Activated CD4-positive, alpha-beta memory T cell treated with anti-CD3 and anti-CD28 coated beads, Interleukin-2, amount 10 ng/mL, durations not matched to agents 7 days and 5 days (primary cell): ENCODE data around the gene LTBP1. TPM values are rescaled to one million over a fixed set of nuclear protein-coding genes. Genes with fewer than 3 reads are reported as not detected.

Source experiments
- CTCF ChIA-PET: fragments of 350-600 bp; sonication (Branson Sonifier 250); formaldehyde crosslinking; loops from one replicate; lab custom pipeline; 2021; ENCODE audit warnings: antibody characterized with exemption, inconsistent platforms; lab: Charles Lee
- POLR2A ChIA-PET: fragments of 350-600 bp; sonication (Branson Sonifier 250); formaldehyde crosslinking; loops from one replicate; lab custom pipeline; 2021; ENCODE audit warnings: antibody characterized with exemption; lab: Charles Lee
- DNase-seq: peaks from one replicate; pipeline ENCODE4 v3.0.0-alpha.2; 2020
- H3K27ac Mint-ChIP-seq: one replicate; pipeline ENCODE4 v1.8.0; 2021; ENCODE audit warnings: mild to moderate bottlenecking, mixed read lengths
- H3K27me3 Mint-ChIP-seq: one replicate; pipeline ENCODE4 v1.8.0; 2021; ENCODE audit warnings: mixed read lengths
- H3K36me3 Mint-ChIP-seq: one replicate; pipeline ENCODE4 v1.8.0; 2021; ENCODE audit warnings: low read depth, mixed read lengths
- H3K4me1 Mint-ChIP-seq: one replicate; pipeline ENCODE4 v1.8.0; 2021; ENCODE audit warnings: mixed read lengths
- H3K4me3 Mint-ChIP-seq: one replicate; pipeline ENCODE4 v1.8.0; 2021; ENCODE audit warnings: mild to moderate bottlenecking, mixed read lengths
- H3K9me3 Mint-ChIP-seq: one replicate; pipeline ENCODE4 v1.8.0; 2021; ENCODE audit warnings: mixed read lengths
- total RNA-seq, 2 experiments: library from RNA; stranded (reverse); gene quantifications; one replicate each; pipeline ENCODE4 v1.2.3, GENCODE V29; 2021

The LTBP1 gene
- total RNA-seq, 2 experiments from 2014 or later = 0.33 to 0.35 TPM

DNA sequence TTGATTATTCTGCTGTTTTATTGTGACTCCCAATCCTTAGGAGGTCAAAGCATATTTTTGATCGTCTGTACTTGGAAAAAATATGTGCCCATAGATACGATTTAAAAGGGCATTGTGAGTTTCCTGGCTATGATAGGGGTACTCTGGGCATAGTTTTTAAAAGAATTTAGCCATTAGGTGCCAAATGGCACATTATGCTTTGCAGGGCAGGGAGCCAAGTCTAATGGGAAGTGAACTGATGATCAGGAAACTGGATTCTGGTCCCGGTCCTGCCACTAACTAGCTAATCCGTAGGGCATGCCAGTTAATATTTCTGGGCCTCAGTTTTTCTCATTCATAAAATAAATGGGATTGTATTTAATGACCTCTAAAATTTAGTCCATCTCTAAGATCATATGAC is 189.3 kb downstream of the LTBP1 start:
- ChIA-PET POLR2A (no interaction called here), CTCF (no interaction called here)
- Mint-ChIP-seq H3K27ac (no peak overlapping the region), H3K27me3 (peaks cover 20% of the 10 kb centered on the region), H3K4me1 (peaks cover 3% of the 10 kb centered on the region), H3K36me3 (no peaks in the 10 kb centered on the region), H3K4me3 (no peak overlapping the region), H3K9me3 (no peaks in the 10 kb centered on the region)
- DNase-seq = no peak

- Mint-ChIP-seq H3K9me3 (no peaks in the 10 kb centered on the region), H3K36me3 (no peaks in the 10 kb centered on the region), H3K27ac (no peak overlapping the region), H3K27me3 (peaks cover 20% of the 10 kb centered on the region), H3K4me3 (no peak overlapping the region), H3K4me1 (peaks cover 3% of the 10 kb centered on the region)
- DNase-seq = no peak
- ChIA-PET POLR2A (no interaction called here), CTCF (interaction anchor here (0.6 kb wide), 1 partner anchor 243 kb away, joined by 3 read pairs; no protein-coding TSS in a partner anchor)
Measured at GRCh38 chr2:33136566-33136965, 189.8 kb downstream of the LTBP1 start.

DNA sequence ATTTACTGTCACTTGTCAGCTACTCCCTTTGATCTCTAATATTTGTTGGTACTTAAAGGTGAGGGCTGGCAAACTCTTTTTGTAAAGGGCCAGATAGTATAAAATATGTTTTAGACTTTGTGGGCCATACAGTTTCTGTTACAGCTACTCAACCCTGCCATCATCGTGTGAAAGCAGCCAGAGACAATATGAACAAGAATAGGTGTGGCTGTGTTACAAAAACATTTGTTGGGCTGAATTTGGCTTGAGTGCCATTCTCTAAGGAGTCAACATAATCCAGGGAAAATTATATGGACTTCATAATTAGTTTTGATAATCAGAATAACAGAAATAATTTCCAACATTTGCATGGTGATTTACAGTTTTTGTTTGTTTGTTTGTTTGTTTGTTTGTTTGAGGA is 190.6 kb downstream of the LTBP1 start:
- DNase-seq = no peak
- peaks cover 3% of the 10 kb centered on the region for H3K4me1 Mint-ChIP-seq
- no peak overlapping the region for H3K27ac Mint-ChIP-seq
- CTCF ChIA-PET = interaction anchor here (0.6 kb wide), 1 partner anchor 242 kb away, joined by 3 read pairs; no protein-coding TSS in a partner anchor
- no peaks in the 10 kb centered on the region for H3K9me3 Mint-ChIP-seq
- no peaks in the 10 kb centered on the region for H3K36me3 Mint-ChIP-seq
- peaks cover 20% of the 10 kb centered on the region for H3K27me3 Mint-ChIP-seq
- H3K4me3 Mint-ChIP-seq = no peak overlapping the region
- POLR2A ChIA-PET = no interaction called here

- no peak for DNase-seq
- H3K36me3 Mint-ChIP-seq = no peaks in the 10 kb centered on the region
- no peak overlapping the region for H3K4me3 Mint-ChIP-seq
- no peaks in the 10 kb centered on the region for H3K9me3 Mint-ChIP-seq
- peaks cover 3% of the 10 kb centered on the region for H3K4me1 Mint-ChIP-seq
- no peak overlapping the region for H3K27ac Mint-ChIP-seq
- POLR2A ChIA-PET = no interaction called here
- CTCF ChIA-PET = no interaction called here
- H3K27me3 Mint-ChIP-seq = peaks cover 18% of the 10 kb centered on the region
Measured at GRCh38 chr2:33139949-33140348, 193.2 kb downstream of the LTBP1 start.

DNA sequence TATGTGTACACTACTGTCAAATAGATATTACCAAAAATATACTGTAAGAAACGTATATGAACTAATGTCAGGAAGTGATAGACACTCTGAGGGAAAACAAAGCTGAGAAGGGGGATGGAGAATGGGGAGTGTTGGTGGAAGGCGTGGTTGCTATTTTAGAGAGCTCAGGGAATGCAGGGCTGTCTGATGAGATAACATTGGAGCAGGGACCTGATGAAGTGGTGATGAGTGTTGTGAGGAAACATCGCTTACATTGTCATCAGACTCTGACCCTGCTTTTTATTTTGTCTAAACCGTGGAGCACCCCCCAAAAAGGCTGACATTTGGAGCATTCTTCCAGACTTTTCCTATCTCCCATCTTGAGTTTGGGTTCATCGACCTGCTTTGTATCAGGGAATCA is 194.7 kb downstream of the LTBP1 start:
- Mint-ChIP-seq H3K4me3 (no peak overlapping the region), H3K4me1 (peaks cover 3% of the 10 kb centered on the region), H3K27ac (no peak overlapping the region), H3K36me3 (no peaks in the 10 kb centered on the region), H3K27me3 (peaks cover 21% of the 10 kb centered on the region), H3K9me3 (no peaks in the 10 kb centered on the region)
- ChIA-PET POLR2A (no interaction called here), CTCF (no interaction called here)
- DNase-seq = no peak

DNA sequence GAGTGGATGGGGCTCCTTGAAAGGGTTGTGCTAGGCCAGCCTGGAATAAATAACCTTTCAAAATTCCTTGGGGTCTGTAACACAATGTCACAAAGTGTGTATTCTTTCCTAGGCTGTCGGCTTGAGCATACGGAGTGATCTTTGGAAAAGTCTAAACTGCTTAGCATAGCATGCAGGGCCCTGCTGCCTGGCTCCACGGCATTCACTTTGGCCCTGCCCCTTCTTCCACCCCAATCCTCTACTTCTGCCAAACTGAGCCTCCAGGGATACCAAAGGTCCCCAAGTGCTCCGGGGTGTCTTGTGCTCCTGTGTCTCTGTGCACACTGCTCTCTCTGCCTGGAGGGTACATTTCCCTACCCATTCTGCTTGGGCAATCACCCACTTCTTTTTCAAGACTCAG is 196.1 kb downstream of the LTBP1 start:
- DNase-seq = no peak
- Mint-ChIP-seq H3K4me3 (no peak overlapping the region), H3K9me3 (no peaks in the 10 kb centered on the region), H3K27me3 (peaks cover 23% of the 10 kb centered on the region), H3K4me1 (no peaks in the 10 kb centered on the region), H3K36me3 (no peaks in the 10 kb centered on the region), H3K27ac (no peak overlapping the region)
- ChIA-PET CTCF (interaction anchor here (1.2 kb wide), 1 partner anchor 17 kb away, joined by 4 read pairs; no protein-coding TSS in a partner anchor), POLR2A (no interaction called here)

GRCh38 chr2:33144243-33144642 is 197.5 kb downstream of the LTBP1 start:
- H3K9me3 Mint-ChIP-seq = no peaks in the 10 kb centered on the region
- H3K27ac Mint-ChIP-seq = no peak overlapping the region
- no peaks in the 10 kb centered on the region for H3K4me1 Mint-ChIP-seq
- POLR2A ChIA-PET = no interaction called here
- CTCF ChIA-PET = interaction anchor here (1.2 kb wide), 1 partner anchor 15 kb away, joined by 4 read pairs; no protein-coding TSS in a partner anchor
- no peaks in the 10 kb centered on the region for H3K36me3 Mint-ChIP-seq
- no peak for DNase-seq
- H3K27me3 Mint-ChIP-seq = peaks cover 21% of the 10 kb centered on the region
- no peak overlapping the region for H3K4me3 Mint-ChIP-seq

DNA sequence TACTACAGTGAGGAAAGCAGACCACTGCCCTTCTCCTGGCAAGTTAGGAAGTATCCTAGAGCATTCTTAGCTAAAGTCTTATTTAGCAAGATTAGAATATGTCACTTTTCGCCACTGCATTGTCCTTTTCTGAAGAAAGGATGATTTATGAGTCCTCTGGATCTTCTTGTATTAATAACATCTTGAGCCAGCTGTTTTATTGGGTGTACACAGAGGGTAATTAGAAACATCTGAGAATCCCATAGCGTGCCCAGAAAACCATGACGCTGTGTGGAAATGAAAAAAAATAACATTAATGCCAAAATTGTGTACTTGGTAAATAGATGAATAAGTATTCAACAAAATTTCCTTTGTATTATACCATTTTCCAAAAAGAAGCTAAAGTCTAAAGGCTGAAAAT is 198.7 kb downstream of the LTBP1 start:
- POLR2A ChIA-PET = no interaction called here
- CTCF ChIA-PET = no interaction called here
- H3K4me1 Mint-ChIP-seq = no peaks in the 10 kb centered on the region
- no peaks in the 10 kb centered on the region for H3K9me3 Mint-ChIP-seq
- H3K36me3 Mint-ChIP-seq = no peaks in the 10 kb centered on the region
- H3K27me3 Mint-ChIP-seq = peaks cover 17% of the 10 kb centered on the region
- no peak for DNase-seq
- H3K27ac Mint-ChIP-seq = no peak overlapping the region
- no peak overlapping the region for H3K4me3 Mint-ChIP-seq

GRCh38 chr2:33146102-33146501 is 199.3 kb downstream of the LTBP1 start:
- ChIA-PET CTCF (no interaction called here), POLR2A (no interaction called here)
- no peak overlapping the region for H3K4me3 Mint-ChIP-seq
- H3K4me1 Mint-ChIP-seq = no peaks in the 10 kb centered on the region
- H3K9me3 Mint-ChIP-seq = no peaks in the 10 kb centered on the region
- no peak for DNase-seq
- no peaks in the 10 kb centered on the region for H3K36me3 Mint-ChIP-seq
- H3K27me3 Mint-ChIP-seq = peaks cover 17% of the 10 kb centered on the region
- no peak overlapping the region for H3K27ac Mint-ChIP-seq

DNA sequence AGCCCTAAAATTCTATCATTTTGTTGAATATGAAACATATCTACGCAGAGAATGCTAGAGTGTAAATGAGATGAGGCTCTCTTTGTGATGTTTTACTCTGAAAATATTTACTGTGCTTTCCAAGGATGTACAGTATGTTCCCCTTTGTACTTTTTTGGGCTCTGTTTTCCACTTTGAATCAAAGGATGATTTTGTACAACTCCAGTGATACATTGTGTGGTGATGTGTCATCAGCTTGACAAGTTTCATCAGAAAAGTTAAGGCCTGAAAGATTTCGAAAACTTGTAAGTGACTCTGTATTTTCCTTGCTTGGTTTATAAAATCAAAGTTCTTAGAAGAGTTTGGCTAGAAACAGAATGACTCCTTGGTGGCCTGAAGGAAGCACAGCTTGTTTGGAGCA is 206.3 kb downstream of the LTBP1 start:
- Mint-ChIP-seq H3K36me3 (no peaks in the 10 kb centered on the region), H3K27me3 (no peaks in the 10 kb centered on the region), H3K4me3 (no peak overlapping the region), H3K9me3 (no peaks in the 10 kb centered on the region), H3K27ac (no peak overlapping the region), H3K4me1 (no peaks in the 10 kb centered on the region)
- ChIA-PET POLR2A (no interaction called here), CTCF (no interaction called here)
- DNase-seq = no peak

GRCh38 chr2:33158482-33159003 is 211.8 kb downstream of the LTBP1 start:
- Mint-ChIP-seq H3K27me3 (no peaks in the 10 kb centered on the region), H3K36me3 (no peaks in the 10 kb centered on the region), H3K4me1 (no peaks in the 10 kb centered on the region), H3K27ac (no peak overlapping the region), H3K9me3 (no peaks in the 10 kb centered on the region), H3K4me3 (no peak overlapping the region)
- ChIA-PET POLR2A (no interaction called here), CTCF (no interaction called here)
- DNase-seq = no peak

DNA sequence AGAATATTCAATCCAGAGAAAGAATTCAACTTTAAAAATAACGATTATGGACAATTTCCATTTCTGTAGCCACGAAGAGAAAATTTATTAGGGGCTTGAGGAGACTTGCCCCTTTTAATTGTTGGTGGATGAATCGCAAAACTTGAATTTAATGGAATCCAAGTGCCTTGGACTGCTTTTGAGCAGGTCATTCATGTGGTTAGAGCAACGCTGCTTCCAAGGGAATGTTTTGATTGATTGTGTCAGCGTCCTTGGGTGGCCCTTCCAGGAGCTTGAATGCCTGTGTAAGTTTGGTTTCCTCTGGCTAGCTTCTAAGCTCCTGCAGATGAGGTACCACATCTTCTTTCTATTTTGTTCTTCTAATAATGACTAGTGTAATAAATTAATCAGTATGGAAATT is 213.4 kb downstream of the LTBP1 start:
- CTCF ChIA-PET = interaction anchor here (0.9 kb wide), 1 partner anchor 17 kb away, joined by 4 read pairs; no protein-coding TSS in a partner anchor
- Mint-ChIP-seq H3K36me3 (no peaks in the 10 kb centered on the region), H3K9me3 (no peaks in the 10 kb centered on the region), H3K4me3 (no peak overlapping the region), H3K4me1 (no peaks in the 10 kb centered on the region), H3K27ac (no peak overlapping the region), H3K27me3 (peaks cover 2% of the 10 kb centered on the region)
- DNase-seq = no peak
- POLR2A ChIA-PET = no interaction called here

DNA sequence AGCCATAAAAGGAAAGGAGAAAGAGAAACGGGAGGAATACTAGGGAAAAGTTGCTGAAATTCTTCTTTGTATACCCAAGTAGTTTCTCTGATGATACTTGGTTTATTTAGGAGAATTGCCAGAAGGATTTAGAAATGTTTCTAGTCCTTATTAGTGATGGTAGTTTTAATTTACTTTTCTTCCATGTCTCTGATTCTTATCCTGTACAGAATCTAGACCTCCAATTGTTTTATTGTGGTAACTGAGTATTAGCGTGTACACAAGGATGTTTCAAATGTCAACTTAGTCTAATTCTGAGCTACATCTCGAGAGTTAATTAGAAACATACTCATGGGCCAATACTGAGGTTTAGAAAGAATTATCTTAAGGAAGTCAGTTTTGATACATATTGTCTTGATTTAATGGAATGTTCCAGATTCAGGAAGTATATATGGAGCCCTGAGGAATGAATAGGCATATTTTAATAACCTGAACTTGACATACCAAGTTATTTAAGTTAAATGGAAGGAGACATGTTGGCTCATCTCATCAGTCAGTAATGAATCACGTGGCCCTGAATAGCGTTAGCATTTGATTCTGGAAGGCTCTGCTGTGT is 219.6 kb downstream of the LTBP1 start:
- CTCF ChIA-PET = no interaction called here
- Mint-ChIP-seq H3K27me3 (peaks cover 7% of the 10 kb centered on the region), H3K4me1 (no peaks in the 10 kb centered on the region), H3K4me3 (no peak overlapping the region), H3K36me3 (no peaks in the 10 kb centered on the region), H3K9me3 (no peaks in the 10 kb centered on the region), H3K27ac (no peak overlapping the region)
- no peak for DNase-seq
- POLR2A ChIA-PET = no interaction called here

DNA sequence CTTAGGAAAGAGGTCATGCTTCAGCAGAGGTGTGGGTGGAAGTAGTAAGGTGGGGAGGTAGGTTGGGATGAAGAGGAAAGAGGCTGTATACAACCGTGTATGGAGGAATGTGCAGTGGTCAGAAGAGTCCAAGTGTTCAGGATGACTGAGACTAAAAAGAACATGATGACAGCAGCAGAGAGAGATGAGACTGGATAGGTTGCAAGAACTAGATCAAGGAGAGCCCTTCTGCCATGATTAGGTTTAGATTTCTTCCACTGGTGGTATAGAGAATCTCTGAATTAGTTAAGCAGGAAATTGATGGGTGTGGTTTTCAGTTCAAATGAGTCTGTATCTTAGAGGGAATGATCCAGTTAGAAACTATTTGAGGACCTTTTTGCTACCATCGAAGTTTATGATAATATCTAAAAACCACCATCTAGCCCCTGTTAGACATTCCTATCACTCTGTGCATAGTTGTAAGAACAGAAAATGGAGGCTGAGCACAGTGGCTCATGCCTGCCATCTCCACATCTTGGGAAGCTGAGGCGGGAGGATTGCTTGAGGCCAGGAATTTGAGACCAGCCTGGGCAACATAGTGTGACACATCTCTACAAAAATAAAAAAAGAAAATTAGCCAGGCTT is 221.0 kb downstream of the LTBP1 start:
- no peaks in the 10 kb centered on the region for H3K4me1 Mint-ChIP-seq
- H3K27ac Mint-ChIP-seq = no peak overlapping the region
- POLR2A ChIA-PET = no interaction called here
- CTCF ChIA-PET = no interaction called here
- no peak for DNase-seq
- peaks cover 7% of the 10 kb centered on the region for H3K27me3 Mint-ChIP-seq
- H3K9me3 Mint-ChIP-seq = no peaks in the 10 kb centered on the region
- H3K4me3 Mint-ChIP-seq = no peak overlapping the region
- H3K36me3 Mint-ChIP-seq = no peaks in the 10 kb centered on the region
